DMS153 (cell line): Measurements from ENCODE around the gene ZNF512B.
"Not testable (repeated sequence)": the region's sequence is repeated elsewhere in the genome, so short reads cannot be mapped to it uniquely, and the experiment has no call there.

Source experiments
- DNase-seq: peaks from one replicate; lab custom pipeline; 2025; lab: John Stamatoyannopoulos, UW

Gene ZNF512B

DNA sequence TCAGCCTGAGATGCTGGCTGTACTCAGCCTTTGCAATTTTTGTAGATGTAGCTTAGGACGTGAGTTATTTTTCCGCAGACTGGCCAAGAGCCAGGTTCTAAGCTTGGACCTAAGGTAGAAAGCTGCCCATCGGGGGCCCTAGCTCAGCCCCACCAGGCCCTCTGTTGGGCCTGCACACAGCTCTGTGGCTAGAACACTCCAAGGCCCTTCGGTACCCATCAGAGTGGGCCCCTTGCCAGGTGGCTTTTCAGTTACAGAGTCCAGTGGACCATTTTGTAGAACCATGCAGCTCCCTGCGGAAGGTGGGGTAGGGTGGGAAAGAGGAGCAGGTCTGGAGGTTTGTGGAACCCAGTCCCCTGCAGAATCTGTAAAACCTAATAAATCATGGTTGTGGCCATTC is 36.1 kb downstream of the ZNF512B start:
- no peak for DNase-seq

- DNase-seq: no peak
These were observed 37.0 kb downstream of the ZNF512B start for GRCh38 chr20:63932606-63933160.

DNA sequence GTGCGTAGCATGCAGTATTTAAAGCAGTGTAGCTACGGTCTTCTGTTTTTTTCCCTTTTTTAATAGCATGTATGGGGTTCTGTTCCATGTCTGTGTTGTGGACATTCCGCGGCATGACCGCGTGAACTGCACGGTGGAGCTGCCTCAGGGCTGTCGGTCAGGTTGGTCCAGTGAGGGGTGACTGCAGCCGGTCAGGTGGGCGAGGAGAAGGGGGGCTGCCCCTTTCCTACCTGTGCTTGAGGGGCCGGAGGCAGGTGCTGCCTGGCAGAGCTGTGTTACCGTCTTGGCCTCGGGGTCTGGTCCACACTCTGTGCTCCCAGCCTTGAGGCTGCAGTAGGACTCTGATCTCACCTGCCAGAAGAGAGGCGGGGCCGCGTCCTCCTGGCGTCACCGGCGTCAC is 38.0 kb downstream of the ZNF512B start:
- no peak for DNase-seq

DNA sequence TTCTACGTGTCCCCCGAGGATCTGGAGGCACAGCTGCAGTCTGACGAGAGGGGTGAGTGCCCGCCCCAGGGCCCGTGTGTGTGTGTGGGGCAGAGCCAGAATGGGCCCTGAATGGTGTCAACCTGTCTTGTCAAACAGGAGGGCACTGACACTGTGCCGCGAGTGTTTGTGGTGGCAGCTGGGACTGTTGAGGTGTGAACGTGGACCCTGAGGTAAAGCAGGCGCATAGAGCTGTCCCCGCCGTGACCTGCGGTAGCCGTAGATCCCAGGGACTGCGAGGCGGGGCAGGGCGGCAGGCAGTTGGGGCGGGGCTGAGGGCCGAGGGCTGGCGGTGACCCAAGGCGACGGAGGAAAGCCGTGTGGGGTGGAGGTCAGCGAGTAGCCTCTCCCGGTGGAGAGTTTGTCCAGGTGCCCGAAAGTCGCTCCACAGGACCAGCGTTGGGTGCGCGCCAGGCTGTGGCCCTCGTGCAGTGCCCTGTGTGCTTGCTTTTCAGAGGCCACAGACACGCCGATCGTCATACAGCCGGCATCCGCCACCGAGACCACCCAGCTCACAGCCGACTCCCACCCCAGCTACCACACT is 38.7 kb downstream of the ZNF512B start:
- DNase-seq: no peak

DNA sequence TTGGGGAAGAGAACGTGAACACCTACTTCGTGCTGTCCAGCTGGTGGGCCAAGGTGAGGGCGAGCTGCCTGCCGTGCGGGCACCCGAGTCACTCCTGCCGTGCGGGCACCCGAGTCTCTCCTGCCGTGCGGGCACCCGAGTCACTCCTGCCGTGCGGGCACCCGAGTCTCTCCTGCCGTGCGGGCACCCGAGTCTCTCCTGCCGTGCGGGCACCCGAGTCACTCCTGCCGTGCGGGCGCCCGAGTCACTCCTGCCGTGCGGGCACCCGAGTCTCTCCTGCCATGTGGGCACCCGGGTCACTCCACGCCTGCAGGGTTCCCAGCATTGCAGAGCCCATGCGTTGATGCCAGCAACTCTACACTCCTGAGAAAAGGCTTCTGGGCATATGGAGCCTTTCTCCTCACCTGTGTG is 40.3 kb downstream of the ZNF512B start:
- DNase-seq: not testable (repeated sequence)

DNA sequence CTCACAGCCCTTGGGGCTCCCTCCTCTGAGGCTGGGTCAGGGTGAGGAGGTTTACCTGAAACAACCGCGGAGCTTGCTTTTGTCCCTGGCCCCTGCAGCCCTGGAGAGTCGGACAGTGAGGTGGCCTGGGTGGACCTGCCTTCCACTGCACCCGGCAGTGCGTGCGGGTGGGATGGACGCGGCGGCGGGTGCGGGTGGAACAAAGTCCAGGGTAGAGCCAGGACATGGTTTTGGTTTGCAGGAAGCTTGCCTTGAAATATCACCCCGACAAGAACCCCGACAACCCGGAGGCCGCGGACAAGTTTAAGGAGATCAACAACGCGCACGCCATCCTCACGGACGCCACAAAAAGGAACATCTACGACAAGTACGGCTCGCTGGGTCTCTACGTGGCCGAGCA is 40.7 kb downstream of the ZNF512B start:
- DNase-seq: no peak

GRCh38 chr20:63926298-63926697 is 43.4 kb downstream of the ZNF512B start:
- DNase-seq: no peak

- DNase-seq: no peak
These were observed 45.5 kb downstream of the ZNF512B start for GRCh38 chr20:63924241-63924640.

DNA sequence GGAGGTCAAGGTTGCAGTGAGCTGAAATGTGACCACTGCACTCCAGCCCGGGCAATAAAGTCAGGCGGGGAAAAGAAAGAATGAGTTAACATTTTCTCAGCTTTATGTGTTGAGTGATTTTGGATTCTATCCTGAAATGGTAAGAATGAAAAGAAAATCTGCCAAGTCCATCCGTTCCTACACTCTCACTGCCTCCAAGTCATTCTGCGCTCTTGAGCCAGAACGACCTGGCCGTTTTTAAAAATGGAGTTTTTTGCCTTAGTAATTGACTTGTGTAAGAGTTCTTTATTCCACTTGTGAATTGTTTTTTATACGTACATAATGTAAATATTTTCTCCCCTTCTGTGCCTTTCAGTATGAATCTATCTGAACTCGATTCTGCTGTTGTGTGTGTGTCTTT is 46.1 kb downstream of the ZNF512B start:
- DNase-seq: no peak

- no peak for DNase-seq
These were observed 49.5 kb downstream of the ZNF512B start for GRCh38 chr20:63920226-63920625.

GRCh38 chr20:63919130-63919529 is 50.6 kb downstream of the ZNF512B start:
- DNase-seq: no peak

DNA sequence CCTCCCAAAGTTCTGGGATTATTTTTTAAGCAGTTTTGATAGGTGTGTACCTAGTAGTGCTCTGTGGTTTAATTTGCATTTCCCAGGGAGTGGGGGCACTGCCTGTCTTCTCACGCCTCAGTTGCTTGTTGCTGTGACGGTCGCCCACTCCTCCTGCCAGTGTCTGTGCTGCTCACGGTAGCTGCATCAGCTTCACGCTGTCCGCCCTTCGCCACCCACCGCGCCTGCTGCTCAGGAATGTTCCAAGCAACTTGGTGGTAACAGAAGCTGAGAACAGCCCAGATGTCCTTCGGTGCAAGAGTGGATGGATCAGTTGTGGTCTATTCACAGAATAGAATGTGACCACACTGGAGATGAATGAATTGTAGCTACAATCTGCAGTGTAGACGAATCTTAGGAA is 51.9 kb downstream of the ZNF512B start:
- no peak for DNase-seq

- DNase-seq: not testable (repeated sequence)
These were observed 53.3 kb downstream of the ZNF512B start for GRCh38 chr20:63916371-63916939.

DNA sequence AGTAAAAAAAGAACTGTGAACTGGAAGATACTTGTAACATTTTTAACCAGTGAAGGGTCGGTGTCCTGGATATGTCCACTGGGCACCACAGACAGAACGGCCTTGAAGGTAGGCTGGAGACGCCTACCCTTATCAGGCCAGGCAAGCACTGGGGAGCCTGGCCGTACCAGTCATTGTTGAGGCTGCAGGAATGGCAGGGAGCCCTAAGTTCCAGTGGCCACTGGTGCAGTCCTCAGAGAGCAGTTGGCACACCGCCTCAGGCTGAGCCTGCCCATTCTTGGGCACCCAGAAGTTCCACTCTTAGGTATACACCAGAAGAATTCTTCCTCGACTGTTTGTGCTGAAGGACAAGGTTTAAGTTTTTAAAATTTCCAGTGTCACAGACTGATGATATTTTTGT is 54.3 kb downstream of the ZNF512B start:
- no peak for DNase-seq

- DNase-seq: no peak
These were observed 56.0 kb downstream of the ZNF512B start for GRCh38 chr20:63913768-63914167.

- no peak for DNase-seq
These were observed 58.6 kb downstream of the ZNF512B start for GRCh38 chr20:63911176-63911575.

- no peak for DNase-seq
These were observed 61.6 kb downstream of the ZNF512B start for GRCh38 chr20:63908008-63908682.
